ENCODE measurements around the gene KIZ. TPM values are rescaled to one million over a fixed set of nuclear protein-coding genes. Genes with fewer than 3 reads are reported as not detected.
A peak's percentile ranks its signal among the peaks of the same experiment; 100 is the strongest.
"Not testable (repeated sequence)": the region's sequence is repeated elsewhere in the genome, so short reads cannot be mapped to it uniquely, and the experiment has no call there.

The KIZ gene
- polyA plus RNA-seq, 4 donors = 24.1 to 38.5 (median 34.8) TPM

- no peak for DNase-seq (ENCODE audit: low read depth in 4 of 4, low spot score in 3 of 4)
Observed at GRCh38 chr20:21219686-21220085, 93.8 kb downstream of the KIZ start.

- DNase-seq (ENCODE audit: low read depth in 4 of 4, low spot score in 3 of 4) = no peak
Observed at GRCh38 chr20:21224217-21224616, 98.3 kb downstream of the KIZ start.

- DNase-seq (ENCODE audit: low read depth in 4 of 4, low spot score in 3 of 4) = no peak
Observed at GRCh38 chr20:21225215-21225947, 99.5 kb downstream of the KIZ start.

- DNase-seq (ENCODE audit: low read depth in 4 of 4, low spot score in 3 of 4) = no peak
Observed at GRCh38 chr20:21228511-21228910, 102.6 kb downstream of the KIZ start.

GRCh38 chr20:21229163-21229562 is 103.3 kb downstream of the KIZ start:
- DNase-seq (ENCODE audit: low read depth in 4 of 4, low spot score in 3 of 4) = no peak

GRCh38 chr20:21230220-21230619 is 104.3 kb downstream of the KIZ start:
- DNase-seq (ENCODE audit: low read depth in 4 of 4, low spot score in 3 of 4) = no peak

GRCh38 chr20:21230686-21231085 is 104.8 kb downstream of the KIZ start:
- no peak for DNase-seq (ENCODE audit: low read depth in 4 of 4, low spot score in 3 of 4)

- no peak for DNase-seq (ENCODE audit: low read depth in 4 of 4, low spot score in 3 of 4)
Observed at GRCh38 chr20:21232546-21233280, 106.8 kb downstream of the KIZ start.

GRCh38 chr20:21234324-21234723 is 108.4 kb downstream of the KIZ start:
- DNase-seq (ENCODE audit: low read depth in 4 of 4, low spot score in 3 of 4) = no peak

- no peak for DNase-seq (ENCODE audit: low read depth in 4 of 4, low spot score in 3 of 4)
Observed at GRCh38 chr20:21234806-21235483, 109.1 kb downstream of the KIZ start.

GRCh38 chr20:21235484-21236445 is 109.9 kb downstream of the KIZ start:
- DNase-seq (ENCODE audit: low read depth in 4 of 4, low spot score in 3 of 4) = peak; percentile 27 to 42 (median 31)

GRCh38 chr20:21237956-21238799 is 112.3 kb downstream of the KIZ start:
- no peak for DNase-seq (ENCODE audit: low read depth in 4 of 4, low spot score in 3 of 4)

GRCh38 chr20:21238818-21239536 is 113.1 kb downstream of the KIZ start:
- no peak for DNase-seq (ENCODE audit: low read depth in 4 of 4, low spot score in 3 of 4)

- DNase-seq (ENCODE audit: low read depth in 4 of 4, low spot score in 3 of 4) = no peak
Observed at GRCh38 chr20:21240394-21240793, 114.5 kb downstream of the KIZ start.

- no peak for DNase-seq (ENCODE audit: low read depth in 4 of 4, low spot score in 3 of 4)
Observed at GRCh38 chr20:21241406-21241805, 115.5 kb downstream of the KIZ start.

GRCh38 chr20:21243811-21244210 is 117.9 kb downstream of the KIZ start:
- DNase-seq (ENCODE audit: low read depth in 4 of 4, low spot score in 3 of 4) = no peak

GRCh38 chr20:21244808-21245207 is 118.9 kb downstream of the KIZ start:
- no peak for DNase-seq (ENCODE audit: low read depth in 4 of 4, low spot score in 3 of 4)

- DNase-seq (ENCODE audit: low read depth in 4 of 4, low spot score in 3 of 4) = no peak
Observed at GRCh38 chr20:21246161-21246560, 120.3 kb downstream of the KIZ start.

- DNase-seq (ENCODE audit: low read depth in 4 of 4, low spot score in 3 of 4) = not testable (repeated sequence)
Observed at GRCh38 chr20:21247603-21248095, 121.8 kb downstream of the KIZ start.

All from left renal pelvis (tissue), 4 donors.